T-cell (primary cell): ENCODE data around the gene ELFN2. TPM values are rescaled to one million over a fixed set of nuclear protein-coding genes. Genes with fewer than 3 reads are reported as not detected.
A peak's percentile ranks its signal among the peaks of the same experiment; 100 is the strongest.

Source experiments
- ATAC-seq, 4 experiments: fragments of 200-7000 bp in 3 of 4; fragments of 150-1000 bp in 1 of 4; cut with Tn5 transposase; replicated peaks in 1 of 4; 1 replicate in 3 of 4; 2 replicates in 1 of 4; pipeline ENCODE4 v1.10.0; 2021; ENCODE audit warnings: moderate library complexity in 3 of 4, mild to moderate bottlenecking in 2 of 4, moderate number of reproducible peaks in 1 of 4
- CTCF ChIA-PET, 2 donors: fragments of 300-600 bp; sonication (Branson Sonifier 250); formaldehyde crosslinking; loops; one replicate each; lab custom pipeline; 2022; ENCODE audit warnings: antibody characterized with exemption in 2 of 2; lab: Charles Lee
- POLR2A ChIA-PET, 2 donors: fragments of 300-600 bp; sonication (Branson Sonifier 250); formaldehyde crosslinking; loops; one replicate each; lab custom pipeline; 2022; ENCODE audit warnings: antibody characterized with exemption in 2 of 2; lab: Charles Lee
- DNase-seq, 35 experiments: peaks; one replicate each; pipeline versions ENCODE4 v3.0.0 to v3.0.0-alpha.2; 2013 to 2023
- H3K27ac ChIP-seq: one replicate; pipeline ENCODE4 v1.5.1; 2013; ENCODE audit warnings: low read length
- H3K27me3 ChIP-seq, 2 experiments: replicated peaks in 1 of 2; 1 replicate in 1 of 2; 2 replicates in 1 of 2; pipeline versions ENCODE4 v1.6.1 to v1.7.0; 2013; ENCODE audit warnings: low read length in 1 of 2, mixed read lengths in 1 of 2; ENCODE audit not compliant: control insufficient read depth in 2 of 2, insufficient read depth in 2 of 2; ENCODE audit errors: extremely low read depth in 1 of 2
- H3K36me3 ChIP-seq, 2 donors: 1 replicate in 1 of 2; 2 replicates in 1 of 2; pipeline versions ENCODE4 v1.6.1 to v1.7.0; 2013; ENCODE audit warnings: low read length in 1 of 2; ENCODE audit not compliant: control insufficient read depth in 2 of 2, insufficient read depth in 1 of 2; ENCODE audit errors: extremely low read depth in 1 of 2
- H3K4me1 ChIP-seq, 2 experiments: 1 replicate in 1 of 2; 2 replicates in 1 of 2; pipeline versions ENCODE4 v1.6.1 to v1.7.0; 2013; ENCODE audit warnings: low read length in 2 of 2, mixed read lengths in 1 of 2; ENCODE audit not compliant: insufficient read depth in 2 of 2, control insufficient read depth in 1 of 2; ENCODE audit errors: extremely low read depth in 1 of 2
- H3K4me3 ChIP-seq, 2 donors: 1 replicate in 1 of 2; 2 replicates in 1 of 2; pipeline versions ENCODE4 v1.5.1 to v1.7.0; 2013; ENCODE audit warnings: mild to moderate bottlenecking in 2 of 2, low read length in 1 of 2, moderate library complexity in 1 of 2; ENCODE audit not compliant: control insufficient read depth in 1 of 2; ENCODE audit errors: extremely low read depth in 1 of 2
- H3K9me3 ChIP-seq: 2 replicates; pipeline ENCODE4 v1.7.0; 2013
- H3K27ac Mint-ChIP-seq, 2 donors: one replicate each; pipeline ENCODE4 v1.8.0; 2020 to 2021; ENCODE audit warnings: mild to moderate bottlenecking in 2 of 2, mixed read lengths in 2 of 2
- H3K27me3 Mint-ChIP-seq, 2 donors: one replicate each; pipeline ENCODE4 v1.8.0; 2021 to 2022; ENCODE audit warnings: mixed read lengths in 2 of 2
- H3K36me3 Mint-ChIP-seq: one replicate; pipeline ENCODE4 v1.8.0; 2021; ENCODE audit warnings: mixed read lengths
- H3K4me1 Mint-ChIP-seq, 3 donors: one replicate each; pipeline ENCODE4 v1.8.0; 2020 to 2022; ENCODE audit warnings: mixed read lengths in 3 of 3, mild to moderate bottlenecking in 1 of 3
- H3K4me3 Mint-ChIP-seq, 3 donors: one replicate each; pipeline ENCODE4 v1.8.0; 2020 to 2022; ENCODE audit warnings: mild to moderate bottlenecking in 3 of 3, mixed read lengths in 3 of 3, moderate library complexity in 3 of 3
- H3K9me3 Mint-ChIP-seq, 3 donors: one replicate each; pipeline ENCODE4 v1.8.0; 2020 to 2022; ENCODE audit warnings: mixed read lengths in 3 of 3
- WGBS: methylation state at CpG from one replicate; pipeline ENCODE4 v1.1.5; 2013; ENCODE audit warnings: missing lambda C conversion rate; ENCODE audit not compliant: insufficient coverage; 5-methylcytosine and 5-hydroxymethylcytosine counted together
- total RNA-seq, 35 experiments: library from RNA in 6 of 35; stranded (reverse) in 6 of 35; fragments of 120-200 nt in 1 of 35; gene quantifications; one replicate each; pipeline versions ENCODE4 v1.2.1 to v1.2.4 and lab custom pipeline; 2013 to 2026

The ELFN2 gene
- total RNA-seq, 5 donors from 2014 or later (not counting 1 experiment from before 2014, with no cell fraction given) = 0.09 to 0.88 (median 0.70) TPM

- H3K36me3 Mint-ChIP-seq = no peaks in the 10 kb centered on the region
- 11% methylated on average over 14 of the region's 14 CpGs for WGBS
Measured at GRCh38 chr22:37416827-37417226, 10.5 kb downstream of the ELFN2 start.

GRCh38 chr22:37416389-37416788, 10.9 kb downstream of the ELFN2 start:
- POLR2A ChIA-PET = no interaction called here
- Histone ChIP-seq H3K9me3 (no peaks in the 10 kb centered on the region), H3K27me3 (peaks cover 0 to 87% of the 10 kb centered on the region in 2 experiments), H3K27ac (no peak overlapping the region), H3K36me3 (no peaks in the 10 kb centered on the region), H3K4me1 (peaks cover 8 to 42% of the 10 kb centered on the region in 2 experiments), H3K4me3 (peak overlapping the region in 1 of 2 donors; percentile 0)
- no peak overlapping the region for H3K27ac Mint-ChIP-seq
- WGBS = 28% methylated on average over 5 of the region's 6 CpGs
- no peaks in the 10 kb centered on the region for H3K9me3 Mint-ChIP-seq
- H3K27me3 Mint-ChIP-seq = peaks cover 51 to 68% of the 10 kb centered on the region in 2 donors
- peaks cover 27 to 37% (median 32%) of the 10 kb centered on the region in 3 donors for H3K4me1 Mint-ChIP-seq
- DNase-seq (no peak), ATAC-seq (peak in 1 of 4 experiments; percentile 26)
- CTCF ChIA-PET = interaction anchor here in 1 of 2 donors (1.1 kb wide), 1 partner anchor 47 kb away, joined by 3 read pairs; no protein-coding TSS in a partner anchor
- no peaks in the 10 kb centered on the region for H3K36me3 Mint-ChIP-seq
- H3K4me3 Mint-ChIP-seq = peak overlapping the region in 1 of 3 donors; percentile 93

More at GRCh38 chr22:37416827-37417226, 10.5 kb downstream of the ELFN2 start:
- Mint-ChIP-seq H3K27ac (peak overlapping the region in 1 of 2 donors; percentile 31), H3K4me1 (peaks cover 27 to 37% (median 32%) of the 10 kb centered on the region in 3 donors), H3K27me3 (peaks cover 55 to 72% of the 10 kb centered on the region in 2 donors), H3K9me3 (no peaks in the 10 kb centered on the region), H3K4me3 (peak overlapping the region in 1 of 3 donors; percentile 93)
- H3K4me1 ChIP-seq = peaks cover 8 to 42% of the 10 kb centered on the region in 2 experiments
- H3K27ac ChIP-seq = no peak overlapping the region
- ChIA-PET CTCF (interaction anchor here in 1 of 2 donors (1.1 kb wide), 1 partner anchor 48 kb away, joined by 3 read pairs; no protein-coding TSS in a partner anchor), POLR2A (no interaction called here)
- H3K27me3 ChIP-seq = peaks cover 0 to 87% of the 10 kb centered on the region in 2 experiments
- peak in 15 of 35 experiments; percentile 6 to 41 (median 25) for DNase-seq
- ATAC-seq = peak in 3 of 4 experiments; percentile 23 to 77 (median 51)
- H3K9me3 ChIP-seq = no peaks in the 10 kb centered on the region
- no peaks in the 10 kb centered on the region for H3K36me3 ChIP-seq
- peak overlapping the region in 1 of 2 donors; percentile 0 for H3K4me3 ChIP-seq

GRCh38 chr22:37415210-37415609, 12.1 kb downstream of the ELFN2 start:
- no peak overlapping the region for H3K4me3 ChIP-seq
- CTCF ChIA-PET = no interaction called here
- DNase-seq (no peak), ATAC-seq (no peak)
- POLR2A ChIA-PET = no interaction called here
- Mint-ChIP-seq H3K4me3 (no peak overlapping the region), H3K36me3 (no peaks in the 10 kb centered on the region), H3K27me3 (peaks cover 43 to 56% of the 10 kb centered on the region in 2 donors), H3K9me3 (no peaks in the 10 kb centered on the region), H3K4me1 (peaks cover 26 to 32% (median 27%) of the 10 kb centered on the region in 3 donors), H3K27ac (no peak overlapping the region)
- 82% methylated on average over 4 of the region's 8 CpGs for WGBS
- H3K4me1 ChIP-seq = peaks cover 8 to 37% of the 10 kb centered on the region in 2 experiments
- H3K27me3 ChIP-seq = peaks cover 0 to 81% of the 10 kb centered on the region in 2 experiments
- no peak overlapping the region for H3K27ac ChIP-seq
- no peaks in the 10 kb centered on the region for H3K9me3 ChIP-seq
- no peaks in the 10 kb centered on the region for H3K36me3 ChIP-seq

- H3K36me3 ChIP-seq = no peaks in the 10 kb centered on the region
- H3K27ac Mint-ChIP-seq = no peak overlapping the region
Measured at GRCh38 chr22:37414288-37414687, 13.0 kb downstream of the ELFN2 start.

GRCh38 chr22:37413546-37413945, 13.7 kb downstream of the ELFN2 start:
- POLR2A ChIA-PET = no interaction called here

More at GRCh38 chr22:37414288-37414687, 13.0 kb downstream of the ELFN2 start:
- Mint-ChIP-seq H3K9me3 (no peaks in the 10 kb centered on the region), H3K36me3 (no peaks in the 10 kb centered on the region), H3K27me3 (peaks cover 41 to 56% of the 10 kb centered on the region in 2 donors), H3K4me3 (no peak overlapping the region), H3K4me1 (peaks cover 20 to 29% (median 27%) of the 10 kb centered on the region in 3 donors)
- Histone ChIP-seq H3K4me1 (peaks cover 5 to 31% of the 10 kb centered on the region in 2 experiments), H3K4me3 (no peak overlapping the region), H3K9me3 (no peaks in the 10 kb centered on the region), H3K27me3 (peaks cover 0 to 82% of the 10 kb centered on the region in 2 experiments), H3K27ac (no peak overlapping the region)
- DNase-seq (no peak), ATAC-seq (no peak)
- ChIA-PET CTCF (no interaction called here), POLR2A (no interaction called here)
- WGBS = 94% methylated on average over 1 of the region's 2 CpGs

GRCh38 chr22:37412495-37413250, 14.6 kb downstream of the ELFN2 start:
- H3K4me1 Mint-ChIP-seq = peaks cover 16 to 23% (median 22%) of the 10 kb centered on the region in 3 donors
- ATAC-seq (peak in 1 of 4 experiments; percentile 14), DNase-seq (no peak)
- no peak overlapping the region for H3K4me3 ChIP-seq
- ChIA-PET POLR2A (no interaction called here), CTCF (no interaction called here)
- no peaks in the 10 kb centered on the region for H3K9me3 Mint-ChIP-seq
- H3K4me1 ChIP-seq = peaks cover 4 to 25% of the 10 kb centered on the region in 2 experiments
- no peak overlapping the region for H3K4me3 Mint-ChIP-seq
- no peak overlapping the region for H3K27ac Mint-ChIP-seq
- no peak overlapping the region for H3K27ac ChIP-seq
- H3K9me3 ChIP-seq = no peaks in the 10 kb centered on the region
- peaks cover 0 to 73% of the 10 kb centered on the region in 2 experiments for H3K27me3 ChIP-seq
- no peaks in the 10 kb centered on the region for H3K36me3 Mint-ChIP-seq
- no peaks in the 10 kb centered on the region for H3K36me3 ChIP-seq
- H3K27me3 Mint-ChIP-seq = peaks cover 25 to 41% of the 10 kb centered on the region in 2 donors
- 65% methylated on average over 13 of the region's 16 CpGs for WGBS

More at GRCh38 chr22:37413546-37413945, 13.7 kb downstream of the ELFN2 start:
- no peak overlapping the region for H3K4me3 ChIP-seq
- 83% methylated on average over 4 of the region's 4 CpGs for WGBS
- no peaks in the 10 kb centered on the region for H3K9me3 ChIP-seq
- no peaks in the 10 kb centered on the region for H3K36me3 ChIP-seq
- Mint-ChIP-seq H3K27me3 (peaks cover 33 to 49% of the 10 kb centered on the region in 2 donors), H3K27ac (no peak overlapping the region), H3K36me3 (no peaks in the 10 kb centered on the region), H3K9me3 (no peaks in the 10 kb centered on the region), H3K4me3 (no peak overlapping the region), H3K4me1 (peaks cover 16 to 25% (median 23%) of the 10 kb centered on the region in 3 donors)
- H3K4me1 ChIP-seq = peaks cover 4 to 27% of the 10 kb centered on the region in 2 experiments
- no peak overlapping the region for H3K27ac ChIP-seq
- DNase-seq (no peak), ATAC-seq (no peak)
- H3K27me3 ChIP-seq = peaks cover 0 to 80% of the 10 kb centered on the region in 2 experiments
- CTCF ChIA-PET = interaction anchor here in 1 of 2 donors (0.6 kb wide), 1 partner anchor 551 kb away, joined by 6 read pairs; no protein-coding TSS in a partner anchor
